ENCODE results near the gene PHF5A.
"Not testable (repeated sequence)": the region's sequence is repeated elsewhere in the genome, so short reads cannot be mapped to it uniquely, and the experiment has no call there.

The PHF5A gene

GRCh38 chr22:41442240-41442792, 26.2 kb downstream of the PHF5A start:
- TF ChIP-seq CTCF (IDR thresholded peaks at IDR 0.05; ENCODE audit: low read depth, low read length) (no peak), POLR2A (IDR thresholded peaks at IDR 0.05; ENCODE audit: extremely low read depth, insufficient read length) (no peak), MAX (IDR thresholded peaks at IDR 0.05; ENCODE audit: low read depth, low read length) (no peak), MYC (IDR thresholded peaks at IDR 0.05; ENCODE audit: low read depth, low read length) (no peak)
- H3K4me3 ChIP-seq (ENCODE audit: low read depth, low read length), result no peak overlapping the region
- DNase-seq (ENCODE audit: low read depth), result no peak

- H3K4me3 ChIP-seq (ENCODE audit: low read depth, low read length); DNase-seq (ENCODE audit: low read depth): not testable (repeated sequence)
These were observed 28.0 kb downstream of the PHF5A start for GRCh38 chr22:41440511-41440910.

GRCh38 chr22:41437198-41437597, 31.3 kb downstream of the PHF5A start:
- H3K4me3 ChIP-seq (ENCODE audit: low read depth, low read length), result no peak overlapping the region
- DNase-seq (ENCODE audit: low read depth), result no peak
- no peak for TF ChIP-seq MYC (IDR thresholded peaks at IDR 0.05; ENCODE audit: low read depth, low read length)

GRCh38 chr22:41436322-41437113, 32.0 kb downstream of the PHF5A start:
- no peak for DNase-seq (ENCODE audit: low read depth)
- no peak overlapping the region for H3K4me3 ChIP-seq (ENCODE audit: low read depth, low read length)
- no peak for TF ChIP-seq CTCF (IDR thresholded peaks at IDR 0.05; ENCODE audit: low read depth, low read length)
- no peak for TF ChIP-seq POLR2A (IDR thresholded peaks at IDR 0.05; ENCODE audit: extremely low read depth, insufficient read length)
- TF ChIP-seq MYC (IDR thresholded peaks at IDR 0.05; ENCODE audit: low read depth, low read length), result no peak
- no peak for TF ChIP-seq MAX (IDR thresholded peaks at IDR 0.05; ENCODE audit: low read depth, low read length)

GRCh38 chr22:41435560-41435959, 32.9 kb downstream of the PHF5A start:
- no peak overlapping the region for H3K4me3 ChIP-seq (ENCODE audit: low read depth, low read length)
- TF ChIP-seq POLR2A (IDR thresholded peaks at IDR 0.05; ENCODE audit: extremely low read depth, insufficient read length) (no peak), MYC (IDR thresholded peaks at IDR 0.05; ENCODE audit: low read depth, low read length) (no peak), CTCF (IDR thresholded peaks at IDR 0.05; ENCODE audit: low read depth, low read length) (no peak), MAX (IDR thresholded peaks at IDR 0.05; ENCODE audit: low read depth, low read length) (no peak)
- no peak for DNase-seq (ENCODE audit: low read depth)

- DNase-seq (ENCODE audit: low read depth); H3K4me3 ChIP-seq (ENCODE audit: low read depth, low read length): not testable (repeated sequence)
These were observed 34.0 kb downstream of the PHF5A start for GRCh38 chr22:41434361-41435003.

- DNase-seq (ENCODE audit: low read depth); H3K4me3 ChIP-seq (ENCODE audit: low read depth, low read length): not testable (repeated sequence)
These were observed 35.0 kb downstream of the PHF5A start for GRCh38 chr22:41433480-41433879.

GRCh38 chr22:41431656-41432055, 36.8 kb downstream of the PHF5A start:
- no peak for DNase-seq (ENCODE audit: low read depth)
- no peak for TF ChIP-seq POLR2A (IDR thresholded peaks at IDR 0.05; ENCODE audit: extremely low read depth, insufficient read length)
- no peak for TF ChIP-seq MAX (IDR thresholded peaks at IDR 0.05; ENCODE audit: low read depth, low read length)
- no peak for TF ChIP-seq MYC (IDR thresholded peaks at IDR 0.05; ENCODE audit: low read depth, low read length)
- TF ChIP-seq CTCF (IDR thresholded peaks at IDR 0.05; ENCODE audit: low read depth, low read length), result no peak
- no peak overlapping the region for H3K4me3 ChIP-seq (ENCODE audit: low read depth, low read length)
